MV-4-11 (cell line): ENCODE measurements around the gene A3GALT2.
A peak's percentile ranks its signal among the peaks of the same experiment; 100 is the strongest.

Experiments used
- DNase-seq: peaks from one replicate; lab custom pipeline; 2025; lab: John Stamatoyannopoulos, UW

A3GALT2 gene

GRCh38 chr1:33350611-33351280, 29.8 kb upstream of the A3GALT2 start:
- no peak for DNase-seq

GRCh38 chr1:33349778-33350610, 29.1 kb upstream of the A3GALT2 start:
- DNase-seq, result peak; percentile 71

GRCh38 chr1:33349081-33349759, 28.3 kb upstream of the A3GALT2 start:
- no peak for DNase-seq

GRCh38 chr1:33348676-33349080, 27.8 kb upstream of the A3GALT2 start:
- no peak for DNase-seq

GRCh38 chr1:33348194-33348593, 27.3 kb upstream of the A3GALT2 start:
- no peak for DNase-seq

- no peak for DNase-seq
These were observed 26.7 kb upstream of the A3GALT2 start for GRCh38 chr1:33347650-33347992.

GRCh38 chr1:33346927-33347649, 26.2 kb upstream of the A3GALT2 start:
- DNase-seq, result peak; percentile 82

GRCh38 chr1:33346533-33346926, 25.6 kb upstream of the A3GALT2 start:
- no peak for DNase-seq

GRCh38 chr1:33344896-33345560, 24.1 kb upstream of the A3GALT2 start:
- DNase-seq, result no peak

GRCh38 chr1:33343539-33343938, 22.6 kb upstream of the A3GALT2 start:
- DNase-seq, result no peak

- DNase-seq, result no peak
These were observed 21.3 kb upstream of the A3GALT2 start for GRCh38 chr1:33342041-33342723.

GRCh38 chr1:33341190-33341589, 20.3 kb upstream of the A3GALT2 start:
- no peak for DNase-seq

GRCh38 chr1:33339413-33339812, 18.5 kb upstream of the A3GALT2 start:
- no peak for DNase-seq

GRCh38 chr1:33338440-33339211, 17.7 kb upstream of the A3GALT2 start:
- peak; percentile 92 for DNase-seq

- no peak for DNase-seq
These were observed 17.1 kb upstream of the A3GALT2 start for GRCh38 chr1:33338048-33338439.

- no peak for DNase-seq
These were observed 16.5 kb upstream of the A3GALT2 start for GRCh38 chr1:33337441-33337840.

GRCh38 chr1:33336580-33336979, 15.7 kb upstream of the A3GALT2 start:
- DNase-seq, result no peak

GRCh38 chr1:33335020-33335419, 14.1 kb upstream of the A3GALT2 start:
- peak; percentile 81 for DNase-seq

GRCh38 chr1:33334081-33334552, 13.2 kb upstream of the A3GALT2 start:
- no peak for DNase-seq

- DNase-seq, result no peak
These were observed 12.0 kb upstream of the A3GALT2 start for GRCh38 chr1:33332881-33333280.
